ES-I3 (cell line): ENCODE data around the gene SCYGR1.
"Not testable (repeated sequence)": the region's sequence is repeated elsewhere in the genome, so short reads cannot be mapped to it uniquely, and the experiment has no call there.

Experiments used
- H3K36me3 ChIP-seq: 2 replicates; pipeline ENCODE4 v1.6.1; 2013; ENCODE audit warnings: mild to moderate bottlenecking, low read length, control low read depth, moderate library complexity; ENCODE audit not compliant: insufficient read depth
- H3K4me1 ChIP-seq: 2 replicates; pipeline ENCODE4 v1.6.1; 2013; ENCODE audit warnings: mild to moderate bottlenecking, control low read depth, low read length; ENCODE audit not compliant: insufficient read depth
- H3K9ac ChIP-seq: 2 replicates; pipeline ENCODE4 v1.6.1; 2013; ENCODE audit warnings: low read depth, mild to moderate bottlenecking, low read length, moderate library complexity
- H3K9me3 ChIP-seq: 2 replicates; pipeline ENCODE4 v1.6.1; 2013; ENCODE audit warnings: mild to moderate bottlenecking, low read length, moderate library complexity; ENCODE audit not compliant: control insufficient read depth, insufficient read depth

SCYGR1 gene

DNA sequence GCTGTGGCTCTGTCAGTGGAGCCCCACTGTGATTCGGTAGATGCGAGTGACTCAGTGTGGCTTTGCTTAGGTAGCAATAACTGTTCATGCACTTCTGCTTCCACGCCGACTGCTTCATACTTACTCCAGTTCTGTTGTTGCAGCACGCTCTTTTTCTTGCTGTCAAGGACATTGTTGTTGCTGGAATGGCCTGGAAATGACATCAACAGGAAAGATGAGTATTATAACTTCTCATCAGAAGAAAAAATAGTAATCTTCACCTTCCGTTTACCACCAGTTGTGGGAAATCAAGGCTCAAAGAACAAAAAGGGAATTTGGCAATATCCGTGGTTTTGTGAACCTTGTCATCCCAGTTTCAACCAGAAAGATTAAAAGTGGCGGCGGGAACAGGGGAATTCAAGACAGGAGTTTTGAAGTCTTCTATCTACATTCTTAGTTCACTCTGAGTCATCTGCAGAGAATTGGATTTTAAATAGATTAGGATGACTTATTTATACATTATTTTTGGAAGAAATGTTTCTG is 16.9 kb downstream of the SCYGR1 start:
- Histone ChIP-seq H3K36me3 (no peaks in the 10 kb centered on the region), H3K4me1 (no peaks in the 10 kb centered on the region), H3K9me3 (no peaks in the 10 kb centered on the region), H3K9ac (no peak overlapping the region)

- no peaks in the 10 kb centered on the region for H3K9me3 ChIP-seq
- H3K9ac ChIP-seq: no peak overlapping the region
- H3K36me3 ChIP-seq: no peaks in the 10 kb centered on the region
- H3K4me1 ChIP-seq: no peaks in the 10 kb centered on the region
Observed at GRCh38 chr2:227370092-227370491, 17.7 kb downstream of the SCYGR1 start.

- Histone ChIP-seq H3K4me1 (no peaks in the 10 kb centered on the region), H3K36me3 (no peaks in the 10 kb centered on the region), H3K9ac (no peak overlapping the region), H3K9me3 (no peaks in the 10 kb centered on the region)
Observed at GRCh38 chr2:227368574-227368973, 19.2 kb downstream of the SCYGR1 start.

- no peaks in the 10 kb centered on the region for H3K4me1 ChIP-seq
- no peak overlapping the region for H3K9ac ChIP-seq
- H3K36me3 ChIP-seq: no peaks in the 10 kb centered on the region
Observed at GRCh38 chr2:227367427-227367795, 20.3 kb downstream of the SCYGR1 start.

GRCh38 chr2:227366769-227367426 is 20.9 kb downstream of the SCYGR1 start:
- Histone ChIP-seq H3K36me3 (no peaks in the 10 kb centered on the region), H3K9ac (no peak overlapping the region), H3K9me3 (no peaks in the 10 kb centered on the region), H3K4me1 (no peaks in the 10 kb centered on the region)

More at GRCh38 chr2:227367427-227367795, 20.3 kb downstream of the SCYGR1 start:
- no peaks in the 10 kb centered on the region for H3K9me3 ChIP-seq

DNA sequence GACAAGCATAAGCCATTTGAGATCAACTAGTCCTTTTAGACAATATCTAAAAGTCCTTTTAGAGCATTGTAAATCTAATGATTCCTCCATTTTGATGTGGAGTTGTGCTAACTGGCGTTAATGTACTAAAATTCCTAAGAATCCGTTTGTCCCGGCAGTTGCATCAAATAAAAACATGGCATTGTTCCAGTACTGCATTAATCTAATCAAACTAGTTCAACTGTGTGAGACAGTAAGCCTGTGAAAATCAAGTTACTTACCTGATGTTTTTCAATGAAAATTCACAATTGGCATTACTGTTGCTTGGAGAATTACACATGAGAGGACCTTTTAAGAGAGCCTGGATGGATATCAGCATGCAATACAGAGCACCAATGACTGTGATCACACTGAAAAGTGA is 21.9 kb downstream of the SCYGR1 start:
- Histone ChIP-seq H3K9ac (no peak overlapping the region), H3K9me3 (no peaks in the 10 kb centered on the region), H3K36me3 (no peaks in the 10 kb centered on the region), H3K4me1 (no peaks in the 10 kb centered on the region)

DNA sequence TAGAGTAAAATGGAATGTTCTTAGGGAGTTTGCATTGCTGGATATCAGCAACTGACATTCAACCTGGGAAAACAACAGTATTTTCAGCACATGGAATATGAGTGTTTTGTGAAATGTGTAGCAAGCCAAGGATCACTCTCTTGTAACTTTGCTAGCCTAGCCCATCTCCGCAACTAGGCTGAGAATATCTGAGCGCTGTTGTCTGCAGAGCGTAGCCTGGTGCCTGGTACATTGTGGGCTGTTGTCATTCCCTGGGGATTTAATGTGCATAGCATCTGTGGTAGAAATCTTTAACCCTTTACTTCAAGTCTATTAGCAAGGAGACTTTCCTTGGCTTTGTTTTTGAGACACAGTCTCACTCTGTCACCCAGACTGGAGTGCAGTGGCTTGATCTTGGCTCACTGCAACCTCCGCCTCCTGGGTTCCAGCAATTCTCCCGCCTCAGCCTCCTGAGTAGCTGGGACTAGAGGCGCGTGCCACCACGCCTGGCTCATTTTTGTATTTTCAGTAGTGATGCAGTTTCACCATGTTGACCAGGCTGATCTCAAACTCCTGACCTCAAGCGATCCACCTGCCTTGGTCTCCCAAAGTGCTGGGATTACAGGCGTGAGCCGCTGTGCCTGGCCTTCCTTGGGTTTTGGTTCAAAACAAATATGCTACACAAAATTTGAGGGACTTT is 23.0 kb downstream of the SCYGR1 start:
- H3K9me3 ChIP-seq, H3K9ac ChIP-seq, H3K36me3 ChIP-seq, H3K4me1 ChIP-seq: not testable (repeated sequence)

DNA sequence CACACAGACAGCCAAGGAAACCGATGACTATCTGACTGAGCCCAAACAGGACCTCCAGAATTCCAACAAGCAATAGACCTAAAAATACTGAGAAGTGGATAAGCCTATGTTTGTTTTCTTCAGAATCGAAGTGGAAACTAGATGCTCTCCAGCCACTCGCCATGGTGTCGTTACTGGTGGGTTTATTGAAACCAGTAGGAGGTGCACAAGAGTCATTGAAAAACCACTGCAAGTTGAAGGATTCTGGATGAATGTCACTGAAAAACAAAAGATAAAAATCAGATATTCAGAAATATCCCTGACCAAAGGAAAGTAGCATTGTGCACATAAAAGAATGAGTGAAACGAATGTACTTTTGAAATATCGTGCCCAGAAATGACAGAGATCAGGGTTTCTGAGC is 24.0 kb downstream of the SCYGR1 start:
- H3K36me3 ChIP-seq: peaks cover 7% of the 10 kb centered on the region
- H3K9me3 ChIP-seq: no peaks in the 10 kb centered on the region
- no peak overlapping the region for H3K9ac ChIP-seq
- no peaks in the 10 kb centered on the region for H3K4me1 ChIP-seq

DNA sequence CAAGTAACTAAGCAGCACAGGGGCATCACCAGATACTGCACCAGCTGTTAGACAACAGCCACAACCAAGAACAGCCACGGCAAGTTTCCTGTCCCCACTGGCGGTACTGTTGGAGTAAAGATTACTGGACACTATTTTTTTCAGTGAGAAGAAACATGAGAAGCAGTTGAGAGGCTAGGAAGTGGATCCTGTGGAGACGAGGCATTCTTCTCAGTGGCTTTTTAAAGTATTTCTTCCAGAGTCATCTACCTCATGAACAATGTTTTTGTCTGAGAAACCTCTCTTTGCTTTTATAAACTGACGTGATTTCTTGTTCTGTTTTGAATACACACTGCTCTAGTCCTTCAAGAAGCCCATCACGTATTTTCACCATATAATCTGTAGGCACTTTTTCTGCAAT is 27.4 kb downstream of the SCYGR1 start:
- H3K36me3 ChIP-seq: peaks cover 7% of the 10 kb centered on the region

GRCh38 chr2:227351639-227352038 is 36.1 kb downstream of the SCYGR1 start:
- Histone ChIP-seq H3K9ac (no peak overlapping the region), H3K36me3 (peaks cover 8% of the 10 kb centered on the region; the same call in 1 of the 2 replicates), H3K9me3 (no peaks in the 10 kb centered on the region), H3K4me1 (no peaks in the 10 kb centered on the region)

More for the DNA sequence above, 27.4 kb downstream of the SCYGR1 start:
- Histone ChIP-seq H3K4me1 (no peaks in the 10 kb centered on the region), H3K9me3 (no peaks in the 10 kb centered on the region), H3K9ac (no peak overlapping the region)

DNA sequence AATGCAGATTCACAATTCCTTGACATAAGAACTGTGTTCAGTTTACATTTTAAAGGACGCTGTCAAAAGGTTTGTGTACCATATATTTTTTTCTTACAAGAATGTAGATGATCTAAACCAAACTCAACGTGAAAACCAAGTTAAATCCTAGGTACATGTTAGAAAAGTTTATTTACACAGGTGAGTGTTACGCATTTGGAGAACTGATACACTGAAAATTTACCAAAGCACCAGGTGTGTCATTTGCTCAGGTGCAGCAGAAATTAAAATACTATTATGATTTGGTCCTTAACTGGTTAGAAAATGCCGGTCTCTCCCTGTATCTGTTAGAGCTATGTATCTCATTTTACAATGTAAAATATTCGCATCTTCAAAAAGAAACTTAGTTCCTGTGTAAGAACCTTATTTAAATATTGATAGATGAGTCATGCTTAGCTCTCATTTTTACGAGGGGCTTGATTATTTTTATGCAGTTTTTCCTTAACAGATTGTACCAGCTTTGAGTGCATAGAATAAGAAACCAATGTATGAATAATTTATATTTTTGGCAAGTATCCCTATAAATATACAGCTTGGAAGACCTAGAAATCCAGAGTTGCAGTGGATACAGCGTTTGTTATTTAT is 37.6 kb downstream of the SCYGR1 start:
- Histone ChIP-seq H3K36me3 (peaks cover 10% of the 10 kb centered on the region; the same call in 1 of the 2 replicates), H3K9me3 (no peaks in the 10 kb centered on the region), H3K9ac (no peak overlapping the region), H3K4me1 (no peaks in the 10 kb centered on the region)

DNA sequence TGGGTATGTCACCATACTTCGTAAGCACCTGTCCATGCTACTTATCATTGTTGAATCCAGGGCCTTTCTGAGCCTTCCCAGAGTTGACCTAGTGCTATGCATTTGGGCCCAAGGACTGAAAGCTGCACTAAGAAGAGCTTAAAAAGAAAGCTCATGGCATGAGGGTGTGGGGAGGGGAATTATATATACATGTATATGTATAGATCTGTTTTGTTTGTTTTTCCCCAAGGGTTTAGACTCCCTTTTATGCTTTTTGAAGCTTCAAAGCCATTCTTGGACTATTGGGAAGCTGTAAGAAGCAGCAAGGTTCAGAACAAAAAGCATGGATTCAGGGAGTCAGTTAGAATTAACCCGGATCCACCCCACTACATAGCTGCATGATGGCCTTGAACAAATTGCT is 39.4 kb downstream of the SCYGR1 start:
- peaks cover 10% of the 10 kb centered on the region for H3K36me3 ChIP-seq
- no peaks in the 10 kb centered on the region for H3K4me1 ChIP-seq
- H3K9ac ChIP-seq: no peak overlapping the region
- H3K9me3 ChIP-seq: no peaks in the 10 kb centered on the region

GRCh38 chr2:227347117-227347516 is 40.6 kb downstream of the SCYGR1 start:
- Histone ChIP-seq H3K9me3 (no peaks in the 10 kb centered on the region), H3K36me3 (peaks cover 7% of the 10 kb centered on the region), H3K4me1 (no peaks in the 10 kb centered on the region), H3K9ac (no peak overlapping the region)

DNA sequence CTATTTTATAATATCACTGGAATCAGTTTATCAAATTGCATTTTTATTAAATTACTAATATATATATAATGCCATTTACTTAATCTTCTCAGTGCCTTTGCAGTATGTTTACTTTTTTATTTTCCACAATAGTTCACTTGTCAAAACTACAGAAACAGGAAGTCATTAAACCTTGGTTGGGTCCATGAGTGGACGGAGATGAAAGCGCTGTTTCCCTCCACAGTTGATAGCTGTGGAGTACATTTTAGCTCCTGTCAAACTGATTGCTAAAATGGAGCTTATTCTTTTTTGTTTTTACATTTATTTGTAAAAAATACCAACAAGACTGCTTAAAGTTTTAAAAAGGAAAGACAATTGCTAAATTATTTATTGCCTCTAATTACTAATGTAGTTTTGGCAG is 43.5 kb downstream of the SCYGR1 start:
- Histone ChIP-seq H3K9ac (no peak overlapping the region), H3K4me1 (no peaks in the 10 kb centered on the region), H3K9me3 (no peaks in the 10 kb centered on the region), H3K36me3 (peaks cover 7% of the 10 kb centered on the region)

DNA sequence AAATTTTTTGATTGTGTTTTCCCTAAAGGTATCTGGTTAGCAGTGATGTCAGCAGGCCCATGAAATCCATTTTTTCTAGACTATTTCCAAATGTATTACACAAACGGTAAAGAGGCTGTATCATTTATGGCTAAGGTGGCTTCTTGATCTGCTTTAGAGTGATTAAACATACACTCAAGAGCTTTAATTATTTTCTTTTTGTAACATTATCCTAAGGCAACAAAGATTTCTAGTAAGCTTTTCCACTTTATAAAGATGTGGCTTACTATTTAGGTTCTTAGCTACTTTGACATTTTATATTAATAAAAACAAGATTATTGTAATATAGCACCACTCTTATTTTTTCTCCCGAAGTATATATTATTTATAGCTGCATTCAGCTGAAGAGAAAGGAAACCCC is 46.2 kb downstream of the SCYGR1 start:
- H3K9me3 ChIP-seq: no peaks in the 10 kb centered on the region

More for the DNA sequence above, 46.2 kb downstream of the SCYGR1 start:
- peaks cover 5% of the 10 kb centered on the region for H3K36me3 ChIP-seq
- H3K9ac ChIP-seq: no peak overlapping the region
- H3K4me1 ChIP-seq: no peaks in the 10 kb centered on the region
